NCI-H1436 (cell line): ENCODE data around the gene DDX23.

Experiments used
- DNase-seq: peaks from one replicate; lab custom pipeline; 2025; lab: John Stamatoyannopoulos, UW

Gene DDX23

GRCh38 chr12:48795550-48796455 is 56.2 kb downstream of the DDX23 start:
- peak; percentile 55 for DNase-seq

DNA sequence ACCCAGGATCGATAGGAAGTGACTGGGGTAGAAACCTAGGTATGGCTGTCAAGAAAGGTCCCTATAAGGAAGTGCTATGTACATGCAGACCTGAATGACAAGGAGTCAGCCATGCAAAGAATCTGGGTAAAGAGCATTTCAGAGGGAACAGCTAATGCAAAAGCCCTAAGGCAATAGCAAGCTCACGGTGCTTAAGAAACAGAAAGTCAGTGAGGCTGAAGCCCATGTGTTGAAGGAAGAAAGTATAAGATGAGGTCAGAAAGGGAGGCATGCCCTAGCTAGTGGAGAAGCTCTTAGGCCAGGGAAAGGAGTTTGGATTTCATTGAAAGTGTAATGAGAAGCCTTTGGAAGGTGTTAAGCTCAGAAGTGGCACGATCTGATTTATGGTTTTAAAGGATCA is 57.1 kb downstream of the DDX23 start:
- no peak for DNase-seq

- DNase-seq, result no peak
Measured at GRCh38 chr12:48793696-48794095, 58.3 kb downstream of the DDX23 start.

- DNase-seq, result no peak
Measured at GRCh38 chr12:48789858-48790326, 62.1 kb downstream of the DDX23 start.

- DNase-seq, result peak; percentile 14
Measured at GRCh38 chr12:48788854-48789775, 62.8 kb downstream of the DDX23 start, which contains the start of gene ADCY6. Gene ADCY6 (minus strand): TSS chr12:48789089. CDS start chr12:48783434, 5,655 bp downstream.

DNA sequence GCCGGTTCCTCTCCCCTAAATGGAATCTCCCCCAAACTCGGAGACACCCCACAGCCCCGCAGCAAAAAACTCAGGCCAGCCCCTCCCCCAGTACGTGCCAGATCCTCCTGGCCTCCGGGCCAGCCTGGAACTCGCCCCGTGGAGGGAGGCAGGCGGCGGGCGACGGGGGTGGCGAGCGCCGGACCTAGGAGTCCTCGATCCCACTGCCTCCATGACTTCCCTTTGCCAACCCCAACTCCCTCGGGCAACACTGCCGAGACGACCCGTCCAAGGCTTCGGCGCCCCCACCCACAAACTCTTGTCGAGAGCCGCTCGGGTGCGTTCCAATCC is 63.5 kb downstream of the DDX23 start:
- no peak for DNase-seq

DNA sequence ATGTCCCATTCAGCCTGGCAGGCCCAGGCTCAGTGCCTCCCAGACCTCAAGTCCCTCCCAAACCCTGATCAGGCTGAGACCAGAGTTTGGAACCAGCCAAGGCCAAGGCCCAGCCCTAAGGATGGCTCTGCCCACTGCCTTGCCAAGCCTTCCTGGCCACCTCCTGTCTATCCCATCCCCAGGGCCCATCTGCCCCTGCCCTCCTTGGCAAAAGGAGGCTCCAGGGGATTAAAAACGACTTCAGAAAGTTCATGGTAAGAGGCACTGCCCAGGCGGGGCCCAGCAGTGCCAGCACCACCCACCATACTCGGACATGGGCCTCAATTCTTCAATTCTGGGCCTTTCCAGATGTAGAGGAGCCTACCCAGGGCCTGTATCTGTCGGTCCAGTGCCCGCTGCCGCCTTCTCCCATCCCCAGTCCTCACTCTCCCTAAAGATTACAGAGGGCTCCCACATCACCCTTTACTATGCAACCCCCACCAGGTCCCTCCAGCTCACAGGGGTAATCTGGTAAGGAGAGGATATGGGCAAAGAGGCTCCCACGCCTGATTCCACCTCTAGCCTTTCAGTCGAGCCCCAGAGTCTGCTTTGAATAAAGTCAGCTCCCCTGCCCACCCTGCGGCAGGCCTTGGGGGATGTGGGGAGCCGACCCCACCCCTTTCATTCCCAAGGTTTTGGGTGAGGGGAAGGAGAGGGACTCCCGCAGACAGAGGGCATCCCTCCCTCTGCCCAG is 64.0 kb downstream of the DDX23 start:
- DNase-seq, result no peak

DNA sequence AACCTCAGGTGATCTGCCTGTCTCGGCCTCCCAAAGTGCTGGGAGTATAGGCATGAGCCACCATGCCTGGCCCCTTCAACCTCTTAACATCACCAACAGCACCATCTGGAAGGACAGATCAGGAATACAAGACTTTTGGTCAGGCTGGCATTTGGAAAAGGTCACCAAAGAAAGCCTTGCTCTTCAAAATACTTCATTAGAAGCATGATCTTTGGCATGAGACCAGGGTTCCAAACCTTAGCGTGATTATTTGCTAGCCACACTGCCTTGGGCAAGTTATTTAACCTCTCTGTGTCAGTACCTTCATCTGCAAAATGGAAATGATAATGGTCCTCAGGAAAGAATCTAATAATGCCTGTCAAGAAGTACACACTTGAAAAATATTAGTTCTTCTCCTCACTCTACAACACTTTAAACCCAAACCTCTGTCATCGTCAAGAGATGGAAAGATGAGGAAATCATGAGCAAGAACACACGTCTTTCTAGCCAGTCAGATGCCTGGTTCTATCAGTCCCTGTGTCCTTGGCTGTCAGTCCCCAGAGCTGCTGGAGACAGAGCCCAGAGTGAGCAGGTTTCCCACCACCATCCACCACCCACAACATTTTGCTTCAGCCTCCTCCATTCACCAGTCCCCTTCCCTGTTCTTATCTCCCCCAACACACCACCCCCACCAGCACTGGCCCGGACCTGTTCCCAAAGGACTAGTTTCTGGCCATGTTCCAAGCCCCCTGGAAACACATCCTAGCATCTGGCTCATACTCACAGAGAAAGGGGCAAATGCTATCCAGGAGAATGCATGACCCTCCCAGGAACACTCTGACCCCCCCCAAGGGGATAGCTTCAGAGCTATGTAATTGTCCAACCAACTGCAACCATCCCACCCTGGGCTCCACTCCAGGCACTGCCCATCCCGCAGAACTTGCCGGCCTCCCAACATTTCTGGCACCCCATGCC is 65.1 kb downstream of the DDX23 start:
- DNase-seq, result no peak

GRCh38 chr12:48783432-48783831 is 68.5 kb downstream of the DDX23 start:
- DNase-seq, result no peak

GRCh38 chr12:48782457-48783395 is 69.2 kb downstream of the DDX23 start:
- DNase-seq, result no peak

- no peak for DNase-seq
Measured at GRCh38 chr12:48781750-48782456, 70.1 kb downstream of the DDX23 start.

GRCh38 chr12:48780381-48781025 is 71.5 kb downstream of the DDX23 start:
- no peak for DNase-seq

DNA sequence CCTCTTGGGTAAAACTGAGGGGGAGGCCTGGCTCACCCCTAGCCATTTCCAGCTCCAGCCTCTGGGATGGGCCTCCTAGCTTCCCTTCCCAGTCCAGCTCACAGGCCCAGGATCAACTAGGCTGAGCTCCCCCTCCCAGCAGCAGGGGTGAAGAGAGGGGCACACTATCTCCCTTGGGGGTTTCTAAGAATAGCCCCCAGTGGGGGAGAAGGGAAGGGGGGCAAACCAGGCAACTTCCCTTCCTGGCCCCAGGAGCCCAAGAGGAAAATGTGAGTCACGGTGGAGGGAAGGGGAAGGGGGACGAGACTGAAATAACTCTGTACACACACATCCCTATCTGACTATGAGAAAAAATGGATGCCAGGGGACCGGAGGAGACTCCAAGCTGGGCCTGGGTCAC is 72.1 kb downstream of the DDX23 start:
- DNase-seq, result no peak
